Stomach (tissue), 4 donors: ENCODE data around the gene C1orf21.

Source experiments
- CTCF ChIP-seq, 7 experiments: fragments of 450-650 bp in 4 of 7; fragments of 200-600 bp in 3 of 7; sonication (generic) in 3 of 7; IDR thresholded peaks; one replicate each; pipeline ENCODE4 v1.5.1; 2016 to 2019; ENCODE audit warnings: antibody characterized with exemption in 7 of 7, control low read depth in 2 of 7, mild to moderate bottlenecking in 1 of 7
- EP300 ChIP-seq: sonication (generic); formaldehyde crosslinking; IDR thresholded peaks from one replicate; pipeline ENCODE4 v1.6.1; 2017; ENCODE audit warnings: antibody characterized with exemption
- POLR2A ChIP-seq, 4 donors: fragments of 450-650 bp; IDR thresholded peaks; one replicate each; pipeline ENCODE4 v1.6.1; 2016; ENCODE audit warnings: antibody characterized with exemption in 4 of 4, control low read depth in 2 of 4, mild to moderate bottlenecking in 1 of 4, moderate library complexity in 1 of 4

GRCh38 chr1:184390889-184391288, 4.1 kb downstream of the C1orf21 start:
- no peak for TF ChIP-seq CTCF (IDR thresholded peaks at IDR 0.05)
- no peak for TF ChIP-seq POLR2A (IDR thresholded peaks at IDR 0.05)
- TF ChIP-seq EP300: no peak
